Natural killer cell (primary cell): ENCODE data around the gene VKORC1. TPM values are rescaled to one million over a fixed set of nuclear protein-coding genes. Genes with fewer than 3 reads are reported as not detected.

Source experiments
- ATAC-seq, 3 donors: fragments of 150-1000 bp in 2 of 3; fragments of 200-7000 bp in 1 of 3; cut with Tn5 transposase; 1 replicate in 1 of 3; 2 replicates in 2 of 3; pipeline ENCODE4 v1.10.0; 2021; ENCODE audit warnings: mild to moderate bottlenecking in 2 of 3, moderate library complexity in 2 of 3
- DNase-seq, 2 donors: peaks; one replicate each; pipeline versions ENCODE4 v3.0.0 to v3.0.0-alpha.2; 2013 to 2021; ENCODE audit warnings: mixed read lengths in 1 of 2
- H3K27ac ChIP-seq: one replicate; pipeline ENCODE4 v1.5.1; 2013; ENCODE audit warnings: mild to moderate bottlenecking, low read length
- H3K27me3 ChIP-seq: one replicate; pipeline ENCODE4 v1.6.1; 2013; ENCODE audit warnings: low read length; ENCODE audit not compliant: control insufficient read depth, insufficient read depth
- H3K36me3 ChIP-seq: one replicate; pipeline ENCODE4 v1.6.1; 2013; ENCODE audit warnings: low read length; ENCODE audit not compliant: control insufficient read depth, insufficient read depth
- H3K4me1 ChIP-seq: one replicate; pipeline ENCODE4 v1.6.1; 2013; ENCODE audit warnings: low read length; ENCODE audit not compliant: control insufficient read depth, insufficient read depth
- H3K4me3 ChIP-seq: one replicate; pipeline ENCODE4 v1.5.1; 2013; ENCODE audit warnings: low read length
- H3K9me3 ChIP-seq: one replicate; pipeline ENCODE4 v1.6.1; 2013; ENCODE audit warnings: low read length; ENCODE audit not compliant: control insufficient read depth, insufficient read depth
- H3K27ac Mint-ChIP-seq, 2 donors: one replicate each; pipeline ENCODE4 v1.8.0; 2022; ENCODE audit warnings: mild to moderate bottlenecking in 2 of 2, mixed read lengths in 2 of 2, moderate library complexity in 1 of 2
- H3K27me3 Mint-ChIP-seq, 2 donors: one replicate each; pipeline ENCODE4 v1.8.0; 2022; ENCODE audit warnings: low read depth in 2 of 2, mixed read lengths in 2 of 2
- H3K36me3 Mint-ChIP-seq: one replicate; pipeline ENCODE4 v1.8.0; 2022; ENCODE audit warnings: mixed read lengths
- H3K4me1 Mint-ChIP-seq, 2 donors: one replicate each; pipeline ENCODE4 v1.8.0; 2022; ENCODE audit warnings: mixed read lengths in 2 of 2
- H3K4me3 Mint-ChIP-seq: one replicate; pipeline ENCODE4 v1.8.0; 2022; ENCODE audit warnings: mild to moderate bottlenecking, moderate library complexity, mixed read lengths
- H3K9me3 Mint-ChIP-seq, 2 donors: one replicate each; pipeline ENCODE4 v1.8.0; 2022; ENCODE audit warnings: mixed read lengths in 2 of 2
- CTCF ChIP-seq: fragments of 200-600 bp; IDR thresholded peaks from one replicate; pipeline ENCODE4 v1.8.0; 2022; ENCODE audit warnings: antibody characterized with exemption
- WGBS: methylation state at CpG from one replicate; pipeline ENCODE4 v1.1.7; 2013; ENCODE audit warnings: missing lambda C conversion rate; ENCODE audit not compliant: insufficient coverage; 5-methylcytosine and 5-hydroxymethylcytosine counted together
- intact Hi-C: fragments of 100-400 bp; cut with micrococcal nuclease; formaldehyde crosslinking; loops from one replicate; pipeline ENCODE4 v1.14.2; 2022
- total RNA-seq, 4 donors: library from RNA; stranded (reverse); fragments of 120-200 nt in 1 of 4; gene quantifications; one replicate each; pipeline versions ENCODE4 v1.2.3 to v1.2.4, GENCODE V29; 2013 to 2022

The VKORC1 gene
- total RNA-seq, 3 donors from 2014 or later (not counting 1 experiment from before 2014, with no cell fraction given): 35.9 to 42.1 (median 41.8) TPM

- H3K27me3 Mint-ChIP-seq: no peaks in the 10 kb centered on the region
- H3K27ac ChIP-seq: no peak overlapping the region
- peak overlapping the region in 1 of 2 donors; percentile 36 for H3K27ac Mint-ChIP-seq
- peak overlapping the region; percentile 85 for H3K4me3 Mint-ChIP-seq
- no peaks in the 10 kb centered on the region for H3K36me3 Mint-ChIP-seq
- no peaks in the 10 kb centered on the region for H3K27me3 ChIP-seq
- DNase-seq (no peak), ATAC-seq (no peak)
- H3K9me3 Mint-ChIP-seq: no peaks in the 10 kb centered on the region
- peaks cover 19 to 29% of the 10 kb centered on the region in 2 donors for H3K4me1 Mint-ChIP-seq
- H3K4me3 ChIP-seq: peak overlapping the region; percentile 45
- intact Hi-C loops: loop anchor here (5.0 kb wide), 1 partner anchor 33 kb away; no protein-coding TSS in a partner anchor
- H3K4me1 ChIP-seq: peaks cover 28% of the 10 kb centered on the region
- H3K36me3 ChIP-seq: peaks cover 23% of the 10 kb centered on the region
- no peaks in the 10 kb centered on the region for H3K9me3 ChIP-seq
- WGBS: 57% methylated on average over 57 of the region's 57 CpGs
- TF ChIP-seq CTCF: no peak
These were observed 14.4 kb upstream of the VKORC1 start for GRCh38 chr16:31108794-31109558.

- intact Hi-C loops: loop anchor here (5.0 kb wide), 1 partner anchor 34 kb away; no protein-coding TSS in a partner anchor
- H3K9me3 ChIP-seq: no peaks in the 10 kb centered on the region
- peak; percentile 47 to 74 for DNase-seq
- no peaks in the 10 kb centered on the region for H3K27me3 ChIP-seq
- Mint-ChIP-seq H3K27me3 (no peaks in the 10 kb centered on the region), H3K4me3 (peak within 1 kb of the TSS; percentile 89), H3K36me3 (no peaks in the 10 kb centered on the region), H3K27ac (peak within 1 kb of the TSS; percentile 64 to 76), H3K9me3 (no peaks in the 10 kb centered on the region), H3K4me1 (peaks cover 19 to 25% of the 10 kb centered on the region in 2 donors)
- WGBS: 4% methylated on average over 68 of the region's 68 CpGs
- H3K27ac ChIP-seq: peak within 1 kb of the TSS; percentile 26
- ATAC-seq: peak; percentile 67 to 70 (median 69)
- no peak for TF ChIP-seq CTCF
- H3K4me3 ChIP-seq: peak within 1 kb of the TSS; percentile 45
- peaks cover 23% of the 10 kb centered on the region for H3K36me3 ChIP-seq
- peaks cover 28% of the 10 kb centered on the region for H3K4me1 ChIP-seq
These were observed 13.6 kb upstream of the VKORC1 start, which contains the start of gene BCKDK for GRCh38 chr16:31108035-31108793. BCKDK (plus strand) TSS chr16:31108386; CDS start chr16:31109224, 838 bp downstream.

GRCh38 chr16:31107465-31107867 lies 12.9 kb upstream of the VKORC1 start:
- H3K9me3 ChIP-seq: no peaks in the 10 kb centered on the region
- Mint-ChIP-seq H3K4me3 (peak overlapping the region; percentile 89), H3K9me3 (no peaks in the 10 kb centered on the region), H3K36me3 (no peaks in the 10 kb centered on the region), H3K27ac (peak overlapping the region; percentile 64 to 76), H3K27me3 (no peaks in the 10 kb centered on the region), H3K4me1 (peaks cover 19 to 25% of the 10 kb centered on the region in 2 donors)
- peaks cover 23% of the 10 kb centered on the region for H3K36me3 ChIP-seq
- intact Hi-C loops: loop anchor here (5.0 kb wide), 1 partner anchor 35 kb away; no protein-coding TSS in a partner anchor
- peaks cover 21% of the 10 kb centered on the region for H3K4me1 ChIP-seq
- no peak overlapping the region for H3K4me3 ChIP-seq
- no peak for TF ChIP-seq CTCF
- H3K27ac ChIP-seq: no peak overlapping the region
- no peak for DNase-seq
- 83% methylated on average over 6 of the region's 6 CpGs for WGBS
- ATAC-seq: no peak
- no peaks in the 10 kb centered on the region for H3K27me3 ChIP-seq
